ENCODE measurements around the gene TCF4. TPM values are rescaled to one million over a fixed set of nuclear protein-coding genes. Genes with fewer than 3 reads are reported as not detected.

The TCF4 gene
- total RNA-seq, 1 experiment from 2014 or later, result 93.7 TPM

DNA sequence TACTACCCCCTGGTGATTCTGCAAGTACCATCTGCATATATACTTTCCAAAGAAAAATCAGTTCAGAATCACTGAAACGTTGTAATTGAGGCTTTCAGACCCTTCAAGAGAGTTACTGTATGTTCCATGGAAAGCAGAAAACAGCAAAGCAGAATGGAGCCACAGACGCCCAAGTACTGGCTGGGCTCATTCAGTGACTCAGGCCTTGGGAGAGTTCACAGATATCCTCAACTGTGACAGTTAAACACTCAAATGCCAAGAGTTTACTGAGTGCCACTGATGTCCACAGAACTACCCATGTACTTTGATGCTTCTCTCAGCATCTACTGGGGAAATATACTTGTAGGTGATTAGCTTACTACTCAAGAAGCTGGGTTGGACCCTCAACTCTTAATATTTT lies 303.4 kb downstream of the TCF4 start:
- Histone ChIP-seq H3K27me3 (replicated peaks; ENCODE audit: control insufficient read depth, insufficient read depth, low read length) (no peaks in the 10 kb centered on the region), H3K4me1 (no peaks in the 10 kb centered on the region; the same call in 1 of the 2 replicates), H3K4me3 (ENCODE audit: low read depth, low read length) (no peak overlapping the region), H3K36me3 (ENCODE audit: control insufficient read depth, insufficient read depth, low read length) (no peaks in the 10 kb centered on the region), H3K9me3 (no peaks in the 10 kb centered on the region)
- Mint-ChIP-seq H3K27me3 (ENCODE audit: insufficient read depth, unreplicated experiment) (no peaks in the 10 kb centered on the region), H3K27ac (ENCODE audit: unreplicated experiment) (no peak overlapping the region), H3K4me3 (ENCODE audit: unreplicated experiment) (no peak overlapping the region), H3K4me1 (ENCODE audit: low read depth, unreplicated experiment) (peaks cover 12% of the 10 kb centered on the region), H3K9me3 (ENCODE audit: unreplicated experiment) (no peaks in the 10 kb centered on the region), H3K36me3 (ENCODE audit: insufficient read depth, unreplicated experiment) (no peaks in the 10 kb centered on the region)
- ChIA-PET CTCF (no interaction called here), POLR2A (no interaction called here)
- TF ChIP-seq, protein P1, sequence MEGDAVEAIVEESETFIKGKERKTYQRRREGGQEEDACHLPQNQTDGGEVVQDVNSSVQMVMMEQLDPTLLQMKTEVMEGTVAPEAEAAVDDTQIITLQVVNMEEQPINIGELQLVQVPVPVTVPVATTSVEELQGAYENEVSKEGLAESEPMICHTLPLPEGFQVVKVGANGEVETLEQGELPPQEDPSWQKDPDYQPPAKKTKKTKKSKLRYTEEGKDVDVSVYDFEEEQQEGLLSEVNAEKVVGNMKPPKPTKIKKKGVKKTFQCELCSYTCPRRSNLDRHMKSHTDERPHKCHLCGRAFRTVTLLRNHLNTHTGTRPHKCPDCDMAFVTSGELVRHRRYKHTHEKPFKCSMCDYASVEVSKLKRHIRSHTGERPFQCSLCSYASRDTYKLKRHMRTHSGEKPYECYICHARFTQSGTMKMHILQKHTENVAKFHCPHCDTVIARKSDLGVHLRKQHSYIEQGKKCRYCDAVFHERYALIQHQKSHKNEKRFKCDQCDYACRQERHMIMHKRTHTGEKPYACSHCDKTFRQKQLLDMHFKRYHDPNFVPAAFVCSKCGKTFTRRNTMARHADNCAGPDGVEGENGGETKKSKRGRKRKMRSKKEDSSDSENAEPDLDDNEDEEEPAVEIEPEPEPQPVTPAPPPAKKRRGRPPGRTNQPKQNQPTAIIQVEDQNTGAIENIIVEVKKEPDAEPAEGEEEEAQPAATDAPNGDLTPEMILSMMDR (IDR thresholded peaks at IDR 0.05; ENCODE audit: insufficient read depth in 1 of 2, low read depth in 1 of 2, low read length in 1 of 2, severe bottlenecking in 1 of 2, unreplicated experiment in 1 of 2), result no peak
- DNase-seq, result no peak
- no TSS peak for BruUV-seq (replicated peaks)
- intact Hi-C loops (cut with micrococcal nuclease; ENCODE audit: unreplicated experiment), result no loop called here

DNA sequence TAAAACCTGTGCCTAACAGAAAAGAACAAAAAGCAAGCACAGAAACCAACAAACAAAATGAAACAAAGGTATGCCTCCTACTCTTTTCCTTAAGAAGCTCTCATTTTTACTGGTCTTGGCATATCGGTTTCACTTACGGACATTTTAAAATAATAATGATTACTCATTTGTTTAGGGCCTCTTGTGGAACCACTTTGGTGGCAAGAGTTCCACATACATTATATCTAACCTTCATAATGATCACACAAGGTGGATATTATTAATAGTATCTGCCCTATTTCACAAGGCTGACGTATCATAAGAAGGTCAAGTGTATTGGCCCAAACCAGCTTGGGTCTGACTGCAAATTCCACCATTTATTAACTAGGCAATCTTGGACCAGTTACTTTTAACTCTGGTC lies 304.7 kb downstream of the TCF4 start:
- Histone ChIP-seq H3K4me3 (ENCODE audit: low read depth, low read length) (no peak overlapping the region), H3K4me1 (no peaks in the 10 kb centered on the region), H3K9me3 (no peaks in the 10 kb centered on the region), H3K36me3 (ENCODE audit: control insufficient read depth, insufficient read depth, low read length) (no peaks in the 10 kb centered on the region), H3K27me3 (replicated peaks; ENCODE audit: control insufficient read depth, insufficient read depth, low read length) (no peaks in the 10 kb centered on the region)
- Mint-ChIP-seq H3K27me3 (ENCODE audit: insufficient read depth, unreplicated experiment) (no peaks in the 10 kb centered on the region), H3K4me1 (ENCODE audit: low read depth, unreplicated experiment) (peaks cover 12% of the 10 kb centered on the region), H3K27ac (ENCODE audit: unreplicated experiment) (no peak overlapping the region), H3K9me3 (ENCODE audit: unreplicated experiment) (no peaks in the 10 kb centered on the region), H3K4me3 (ENCODE audit: unreplicated experiment) (no peak overlapping the region), H3K36me3 (ENCODE audit: insufficient read depth, unreplicated experiment) (no peaks in the 10 kb centered on the region)
- ChIA-PET POLR2A (no interaction called here), CTCF (no interaction called here)
- no peak for DNase-seq
- intact Hi-C loops (cut with micrococcal nuclease; ENCODE audit: unreplicated experiment), result no loop called here
- BruUV-seq (replicated peaks), result no TSS peak
- TF ChIP-seq, protein P1 (IDR thresholded peaks at IDR 0.05; ENCODE audit: insufficient read depth in 1 of 2, low read depth in 1 of 2, low read length in 1 of 2, severe bottlenecking in 1 of 2, unreplicated experiment in 1 of 2), result no peak

- Histone ChIP-seq H3K9me3 (no peaks in the 10 kb centered on the region), H3K27me3 (replicated peaks; ENCODE audit: control insufficient read depth, insufficient read depth, low read length) (no peaks in the 10 kb centered on the region), H3K4me3 (ENCODE audit: low read depth, low read length) (no peak overlapping the region), H3K36me3 (ENCODE audit: control insufficient read depth, insufficient read depth, low read length) (no peaks in the 10 kb centered on the region), H3K4me1 (peaks cover 4% of the 10 kb centered on the region; the same call in 1 of the 2 replicates)
- intact Hi-C loops (cut with micrococcal nuclease; ENCODE audit: unreplicated experiment), result no loop called here
- TF ChIP-seq, protein P1 (IDR thresholded peaks at IDR 0.05; ENCODE audit: insufficient read depth in 1 of 2, low read depth in 1 of 2, low read length in 1 of 2, severe bottlenecking in 1 of 2, unreplicated experiment in 1 of 2), result no peak
- peaks cover 13% of the 10 kb centered on the region for H3K36me3 Mint-ChIP-seq (ENCODE audit: insufficient read depth, unreplicated experiment)
- no TSS peak for BruUV-seq (replicated peaks)
- no peak overlapping the region for H3K4me3 Mint-ChIP-seq (ENCODE audit: unreplicated experiment)
- H3K27me3 Mint-ChIP-seq (ENCODE audit: insufficient read depth, unreplicated experiment), result no peaks in the 10 kb centered on the region
- no peaks in the 10 kb centered on the region for H3K4me1 Mint-ChIP-seq (ENCODE audit: low read depth, unreplicated experiment)
- CTCF ChIA-PET, result no interaction called here
- H3K9me3 Mint-ChIP-seq (ENCODE audit: unreplicated experiment), result no peaks in the 10 kb centered on the region
- POLR2A ChIA-PET, result no interaction called here
- no peak for DNase-seq
- no peak overlapping the region for H3K27ac Mint-ChIP-seq (ENCODE audit: unreplicated experiment)
These were observed 307.5 kb downstream of the TCF4 start for GRCh38 chr18:55280503-55280902.

Data from Caco-2 (cell line).